Measurements from ENCODE around the gene DENND6B. TPM values are rescaled to one million over a fixed set of nuclear protein-coding genes. Genes with fewer than 3 reads are reported as not detected.

DENND6B gene
- total and polyA plus RNA-seq, 7 donors, result 0.46 to 1.6 (median 0.81) TPM

GRCh38 chr22:50280022-50280707 lies 46.6 kb downstream of the DENND6B start:
- ATAC-seq, result no peak
- WGBS, 3 donors, result 93 to 97% (median 95%) methylated on average over 37 to 38 of the region's 38 CpGs
- Histone ChIP-seq H3K27me3 (ENCODE audit: insufficient read depth in 3 of 3, low read length in 2 of 3) (peaks cover 0 to 3% (median 0%) of the 10 kb centered on the region in 3 donors), H3K4me3 (no peak overlapping the region), H3K36me3 (ENCODE audit: insufficient read depth in 1 of 2, low read depth in 1 of 2) (peaks cover 0 to 77% of the 10 kb centered on the region in 2 donors), H3K9me3 (no peaks in the 10 kb centered on the region), H3K4me1 (no peaks in the 10 kb centered on the region), H3K27ac (no peak overlapping the region)
- intact Hi-C loops (cut with DNase I), result no loop called here
- TF ChIP-seq CTCF (IDR thresholded peaks at IDR 0.05), result no peak
- no peak for DNase-seq

DNA sequence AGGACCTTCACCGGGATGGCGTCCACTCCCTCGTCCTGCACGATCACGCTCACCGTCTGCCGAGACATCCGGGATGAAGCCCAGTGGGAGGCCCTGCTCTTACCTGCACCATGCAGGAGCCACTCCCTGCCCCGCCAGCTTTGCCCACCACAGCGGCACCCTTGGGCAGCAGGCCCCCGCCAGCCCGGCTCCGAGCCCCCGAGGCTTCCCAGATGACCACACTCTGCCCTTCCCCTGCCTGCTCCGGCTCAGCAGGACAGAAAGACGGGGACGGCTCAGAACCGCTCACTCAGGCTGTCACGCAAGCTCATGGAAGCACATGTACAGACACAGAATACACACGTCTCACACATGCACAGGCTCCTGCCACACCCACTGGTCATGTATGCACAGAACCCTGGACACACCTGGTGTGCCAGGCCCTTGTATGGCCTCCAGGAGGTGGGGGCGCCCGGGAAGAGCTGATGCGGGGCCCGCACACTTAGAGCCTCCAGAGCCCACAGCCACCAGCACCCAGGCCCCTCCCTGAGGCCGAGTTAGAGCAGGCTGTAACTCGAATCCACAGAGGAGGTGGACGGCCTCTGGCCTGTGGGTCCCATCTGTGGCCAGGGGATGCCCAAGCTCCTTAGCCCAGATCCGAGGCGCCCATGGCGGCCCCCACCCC lies 47.7 kb downstream of the DENND6B start:
- Histone ChIP-seq H3K9me3 (no peaks in the 10 kb centered on the region), H3K36me3 (ENCODE audit: insufficient read depth in 1 of 2, low read depth in 1 of 2) (peaks cover 0 to 75% of the 10 kb centered on the region in 2 donors), H3K4me1 (peaks cover 1% of the 10 kb centered on the region), H3K27me3 (ENCODE audit: insufficient read depth in 3 of 3, low read length in 2 of 3) (peaks cover 0 to 3% (median 0%) of the 10 kb centered on the region in 3 donors), H3K4me3 (no peak overlapping the region), H3K27ac (no peak overlapping the region)
- intact Hi-C loops (cut with DNase I), result no loop called here
- WGBS, 3 donors, result 91 to 93% (median 92%) methylated on average over 28 to 30 of the region's 30 CpGs
- ATAC-seq (no peak), DNase-seq (no peak)
- no peak for TF ChIP-seq CTCF (IDR thresholded peaks at IDR 0.05)

- WGBS, 3 donors, result 92 to 93% (median 93%) methylated on average over 20 to 21 of the region's 21 CpGs
- TF ChIP-seq CTCF (IDR thresholded peaks at IDR 0.05), result no peak
- Histone ChIP-seq H3K27ac (no peak overlapping the region), H3K4me3 (no peak overlapping the region), H3K9me3 (no peaks in the 10 kb centered on the region), H3K4me1 (peaks cover 4% of the 10 kb centered on the region), H3K27me3 (ENCODE audit: insufficient read depth in 3 of 3, low read length in 2 of 3) (peaks cover 0 to 3% (median 0%) of the 10 kb centered on the region in 3 donors), H3K36me3 (ENCODE audit: insufficient read depth in 1 of 2, low read depth in 1 of 2) (peaks cover 0 to 73% of the 10 kb centered on the region in 2 donors)
- no peak for DNase-seq
- ATAC-seq, result no peak
- intact Hi-C loops (cut with DNase I), result no loop called here
Observed at GRCh38 chr22:50278461-50278860, 48.4 kb downstream of the DENND6B start.

- DNase-seq (no peak), ATAC-seq (no peak)
- peaks cover 4% of the 10 kb centered on the region for H3K4me1 ChIP-seq
- H3K27me3 ChIP-seq (ENCODE audit: insufficient read depth in 3 of 3, low read length in 2 of 3), result peaks cover 0 to 3% (median 0%) of the 10 kb centered on the region in 3 donors
- H3K27ac ChIP-seq, result no peak overlapping the region
- no peaks in the 10 kb centered on the region for H3K9me3 ChIP-seq
- peaks cover 0 to 66% of the 10 kb centered on the region in 2 donors for H3K36me3 ChIP-seq (ENCODE audit: insufficient read depth in 1 of 2, low read depth in 1 of 2)
- WGBS, 3 donors, result 87 to 89% (median 88%) methylated on average over 25 of the region's 25 CpGs
- H3K4me3 ChIP-seq, result no peak overlapping the region
- intact Hi-C loops (cut with DNase I), result loop anchor here (2.0 kb wide), 1 partner anchor 49 kb away; the partner anchor contains the start of gene DENND6B (in 2 of the 2)
- no peak for TF ChIP-seq CTCF (IDR thresholded peaks at IDR 0.05)
Observed at GRCh38 chr22:50277761-50278160, 49.1 kb downstream of the DENND6B start.
